Measurements from ENCODE around the gene C18orf54.

The C18orf54 gene

GRCh38 chr18:54381640-54382039 is 23.9 kb downstream of the C18orf54 start:
- Histone ChIP-seq H3K18ac (ENCODE audit: low read depth in 1 of 2, low read length in 2 of 2) (no peak overlapping the region), H2BK15ac (ENCODE audit: low read depth, poor library complexity, severe bottlenecking) (no peak overlapping the region), H4K8ac (ENCODE audit: low read length) (no peak overlapping the region), H3K9me3 (ENCODE audit: control insufficient read depth, low read length) (no peaks in the 10 kb centered on the region), H3K4ac (ENCODE audit: low read depth in 1 of 2, low read length in 2 of 2) (no peak overlapping the region), H3K27ac (ENCODE audit: low read length, poor library complexity, severe bottlenecking) (no peak overlapping the region), H2BK12ac (ENCODE audit: low read length in 2 of 2) (no peak overlapping the region), H2AFZ (ENCODE audit: low read depth, low read length) (no peak overlapping the region), H2BK120ac (ENCODE audit: low read depth, low read length) (no peak overlapping the region), H2BK5ac (ENCODE audit: low read depth, low read length, poor library complexity, severe bottlenecking) (no peak overlapping the region), H3K27me3 (ENCODE audit: control insufficient read depth in 1 of 2, insufficient read depth in 1 of 2, low read length in 2 of 2) (no peaks in the 10 kb centered on the region), H3K79me1 (replicated peaks; ENCODE audit: low read length, poor library complexity, severe bottlenecking) (no peaks in the 10 kb centered on the region), H3K36me3 (ENCODE audit: control insufficient read depth in 1 of 2, insufficient read depth in 2 of 2, low read depth in 1 of 2, low read length in 2 of 2) (no peaks in the 10 kb centered on the region), H3K14ac (ENCODE audit: low read length in 2 of 2) (no peak overlapping the region), H3K4me3 (ENCODE audit: insufficient read depth in 1 of 2, low read depth in 1 of 2, low read length in 2 of 2) (no peak overlapping the region), H2AK5ac (ENCODE audit: low read length, severe bottlenecking) (no peak overlapping the region), H4K91ac (ENCODE audit: low read length) (no peak overlapping the region), H3K4me1 (ENCODE audit: control insufficient read depth, insufficient read depth, low read depth, low read length) (no peaks in the 10 kb centered on the region), H3K9ac (ENCODE audit: low read length) (no peak overlapping the region), H3K23ac (ENCODE audit: low read length in 2 of 2) (no peak overlapping the region), H3K4me2 (ENCODE audit: low read length, poor library complexity, severe bottlenecking) (no peak overlapping the region)
- WGBS, result 100% methylated on average over 2 of the region's 2 CpGs
- no peak for DNase-seq

GRCh38 chr18:54382076-54382475 is 24.4 kb downstream of the C18orf54 start:
- H2BK5ac ChIP-seq (ENCODE audit: low read depth, low read length, poor library complexity, severe bottlenecking), result no peak overlapping the region
- H2AK5ac ChIP-seq (ENCODE audit: low read length, severe bottlenecking), result no peak overlapping the region
- H3K79me1 ChIP-seq (replicated peaks; ENCODE audit: low read length, poor library complexity, severe bottlenecking), result no peaks in the 10 kb centered on the region
- H4K8ac ChIP-seq (ENCODE audit: low read length), result no peak overlapping the region
- H3K36me3 ChIP-seq (ENCODE audit: control insufficient read depth in 1 of 2, insufficient read depth in 2 of 2, low read depth in 1 of 2, low read length in 2 of 2), result no peaks in the 10 kb centered on the region
- H3K9ac ChIP-seq (ENCODE audit: low read length), result no peak overlapping the region
- no peak overlapping the region for H3K27ac ChIP-seq (ENCODE audit: low read length, poor library complexity, severe bottlenecking)
- H4K91ac ChIP-seq (ENCODE audit: low read length), result no peak overlapping the region
- H3K4me3 ChIP-seq (ENCODE audit: insufficient read depth in 1 of 2, low read depth in 1 of 2, low read length in 2 of 2), result no peak overlapping the region
- no peaks in the 10 kb centered on the region for H3K9me3 ChIP-seq (ENCODE audit: control insufficient read depth, low read length)
- H3K14ac ChIP-seq (ENCODE audit: low read length in 2 of 2), result no peak overlapping the region
- H3K18ac ChIP-seq (ENCODE audit: low read depth in 1 of 2, low read length in 2 of 2), result no peak overlapping the region
- no peaks in the 10 kb centered on the region for H3K4me1 ChIP-seq (ENCODE audit: control insufficient read depth, insufficient read depth, low read depth, low read length)
- H3K27me3 ChIP-seq (ENCODE audit: control insufficient read depth in 1 of 2, insufficient read depth in 1 of 2, low read length in 2 of 2), result no peaks in the 10 kb centered on the region
- H2BK12ac ChIP-seq (ENCODE audit: low read length in 2 of 2), result no peak overlapping the region
- 93% methylated on average over 3 of the region's 3 CpGs for WGBS
- no peak for DNase-seq
- no peak overlapping the region for H2BK120ac ChIP-seq (ENCODE audit: low read depth, low read length)
- H2AFZ ChIP-seq (ENCODE audit: low read depth, low read length), result no peak overlapping the region
- no peak overlapping the region for H3K4ac ChIP-seq (ENCODE audit: low read depth in 1 of 2, low read length in 2 of 2)
- H3K4me2 ChIP-seq (ENCODE audit: low read length, poor library complexity, severe bottlenecking), result no peak overlapping the region
- H2BK15ac ChIP-seq (ENCODE audit: low read depth, poor library complexity, severe bottlenecking), result no peak overlapping the region
- no peak overlapping the region for H3K23ac ChIP-seq (ENCODE audit: low read length in 2 of 2)

GRCh38 chr18:54382733-54383252 is 25.1 kb downstream of the C18orf54 start:
- DNase-seq, result no peak
- Histone ChIP-seq H2AFZ (ENCODE audit: low read depth, low read length) (no peak overlapping the region), H3K9ac (ENCODE audit: low read length) (no peak overlapping the region), H2BK5ac (ENCODE audit: low read depth, low read length, poor library complexity, severe bottlenecking) (no peak overlapping the region), H3K36me3 (ENCODE audit: control insufficient read depth in 1 of 2, insufficient read depth in 2 of 2, low read depth in 1 of 2, low read length in 2 of 2) (no peaks in the 10 kb centered on the region), H4K91ac (ENCODE audit: low read length) (no peak overlapping the region), H3K27me3 (ENCODE audit: control insufficient read depth in 1 of 2, insufficient read depth in 1 of 2, low read length in 2 of 2) (no peaks in the 10 kb centered on the region), H3K14ac (ENCODE audit: low read length in 2 of 2) (no peak overlapping the region), H3K18ac (ENCODE audit: low read depth in 1 of 2, low read length in 2 of 2) (no peak overlapping the region), H2BK120ac (ENCODE audit: low read depth, low read length) (no peak overlapping the region), H3K4me3 (ENCODE audit: insufficient read depth in 1 of 2, low read depth in 1 of 2, low read length in 2 of 2) (no peak overlapping the region), H2AK5ac (ENCODE audit: low read length, severe bottlenecking) (no peak overlapping the region), H3K27ac (ENCODE audit: low read length, poor library complexity, severe bottlenecking) (no peak overlapping the region), H2BK15ac (ENCODE audit: low read depth, poor library complexity, severe bottlenecking) (no peak overlapping the region), H3K9me3 (ENCODE audit: control insufficient read depth, low read length) (no peaks in the 10 kb centered on the region), H2BK12ac (ENCODE audit: low read length in 2 of 2) (no peak overlapping the region), H4K8ac (ENCODE audit: low read length) (no peak overlapping the region), H3K4me2 (ENCODE audit: low read length, poor library complexity, severe bottlenecking) (no peak overlapping the region), H3K23ac (ENCODE audit: low read length in 2 of 2) (no peak overlapping the region), H3K4me1 (ENCODE audit: control insufficient read depth, insufficient read depth, low read depth, low read length) (peaks cover 1% of the 10 kb centered on the region), H3K79me1 (replicated peaks; ENCODE audit: low read length, poor library complexity, severe bottlenecking) (no peaks in the 10 kb centered on the region), H3K4ac (ENCODE audit: low read depth in 1 of 2, low read length in 2 of 2) (no peak overlapping the region)
- WGBS, result 80% methylated on average over 8 of the region's 8 CpGs

- Histone ChIP-seq H3K36me3 (ENCODE audit: control insufficient read depth in 1 of 2, insufficient read depth in 2 of 2, low read depth in 1 of 2, low read length in 2 of 2) (no peaks in the 10 kb centered on the region), H3K9ac (ENCODE audit: low read length) (no peak overlapping the region), H3K4me3 (ENCODE audit: insufficient read depth in 1 of 2, low read depth in 1 of 2, low read length in 2 of 2) (no peak overlapping the region), H2BK12ac (ENCODE audit: low read length in 2 of 2) (no peak overlapping the region), H3K9me3 (ENCODE audit: control insufficient read depth, low read length) (no peaks in the 10 kb centered on the region), H3K18ac (ENCODE audit: low read depth in 1 of 2, low read length in 2 of 2) (no peak overlapping the region), H3K14ac (ENCODE audit: low read length in 2 of 2) (no peak overlapping the region), H3K27ac (ENCODE audit: low read length, poor library complexity, severe bottlenecking) (no peak overlapping the region), H2AK5ac (ENCODE audit: low read length, severe bottlenecking) (no peak overlapping the region), H4K8ac (ENCODE audit: low read length) (no peak overlapping the region), H2BK120ac (ENCODE audit: low read depth, low read length) (no peak overlapping the region), H2BK5ac (ENCODE audit: low read depth, low read length, poor library complexity, severe bottlenecking) (no peak overlapping the region), H2BK15ac (ENCODE audit: low read depth, poor library complexity, severe bottlenecking) (no peak overlapping the region), H3K27me3 (ENCODE audit: control insufficient read depth in 1 of 2, insufficient read depth in 1 of 2, low read length in 2 of 2) (no peaks in the 10 kb centered on the region), H3K79me1 (replicated peaks; ENCODE audit: low read length, poor library complexity, severe bottlenecking) (no peaks in the 10 kb centered on the region), H2AFZ (ENCODE audit: low read depth, low read length) (no peak overlapping the region), H3K4me1 (ENCODE audit: control insufficient read depth, insufficient read depth, low read depth, low read length) (peaks cover 4% of the 10 kb centered on the region), H3K4me2 (ENCODE audit: low read length, poor library complexity, severe bottlenecking) (no peak overlapping the region), H3K23ac (ENCODE audit: low read length in 2 of 2) (no peak overlapping the region), H4K91ac (ENCODE audit: low read length) (no peak overlapping the region), H3K4ac (ENCODE audit: low read depth in 1 of 2, low read length in 2 of 2) (no peak overlapping the region)
- peak; percentile 7 for DNase-seq
- WGBS, result 75% methylated on average over 4 of the region's 4 CpGs
Observed at GRCh38 chr18:54386043-54386442, 28.3 kb downstream of the C18orf54 start.

Measured in mesenchymal stem cell (in vitro differentiated cells and primary cell).